Camera-type eye (tissue), 1 donor: Measurements from ENCODE around the gene AGT. TPM values are rescaled to one million over a fixed set of nuclear protein-coding genes. Genes with fewer than 3 reads are reported as not detected.

Source experiments
- total RNA-seq: library from RNA; depleted of rRNA; stranded (reverse); fragments of >200 nt; gene quantifications from one replicate; pipeline ENCODE4 v1.2.3, GENCODE V29; 2014

The AGT gene
- 4.8 TPM for total RNA-seq

DNA sequence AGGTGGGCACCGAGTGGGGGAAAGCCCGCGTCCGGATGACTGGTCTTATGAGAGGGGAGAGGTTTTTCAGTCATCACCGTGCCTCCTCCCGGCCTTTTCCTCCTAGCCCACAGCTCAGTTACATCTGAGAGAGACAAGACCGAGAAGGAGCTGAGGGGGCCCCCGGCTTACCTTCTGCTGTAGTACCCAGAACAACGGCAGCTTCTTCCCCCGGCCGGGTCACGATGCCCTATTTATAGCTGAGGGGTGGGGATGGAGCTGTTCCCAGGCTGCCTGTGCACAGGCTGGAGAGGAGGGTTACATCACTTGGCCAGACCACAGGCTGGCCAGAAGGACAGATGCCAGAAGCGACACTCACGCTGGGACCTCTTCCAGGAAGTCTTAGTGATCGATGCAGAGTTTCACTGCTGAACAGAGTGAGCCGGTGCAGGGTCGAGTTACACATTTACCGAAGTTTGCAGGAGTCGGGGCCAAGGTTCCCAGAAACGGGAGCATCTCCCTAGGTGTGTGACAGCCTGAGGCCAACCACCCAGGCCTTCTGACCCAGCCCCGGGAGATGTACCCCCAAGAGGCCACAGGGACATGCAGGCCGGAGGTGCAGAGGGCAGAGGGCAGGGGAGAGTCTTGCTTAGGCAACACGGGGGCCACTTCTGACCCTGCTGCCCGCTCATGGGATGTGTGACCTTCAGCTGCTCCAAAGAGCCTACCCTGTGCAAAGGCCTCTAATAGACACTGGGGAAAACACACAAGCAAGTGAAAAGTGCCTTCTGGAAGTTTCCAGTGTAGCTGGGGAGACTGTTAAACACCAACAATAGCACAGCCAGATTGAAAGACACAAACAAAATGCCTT lies at the start of gene AGT:
AGT (minus strand) TSS at position 208 of the 850 bp plus-strand sequence. CDS start 3,299 bp downstream, outside the sequence.

GRCh38 chr1:230747127-230747730 lies 33.3 kb upstream of the AGT start, which contains the start of gene CAPN9:
Gene CAPN9 (plus strand): TSS chr1:230747388. CDS start chr1:230747497, 109 bp downstream.

Other genes starting within 250 kb of the AGT start
- gene COG2, start 71.6 kb downstream of the AGT start, total RNA-seq: 36.3 TPM
- 0.33 TPM for gene CAPN9, start 33.3 kb upstream of the AGT start, total RNA-seq
- 53.7 TPM for gene C1orf198, start 154.4 kb upstream of the AGT start, total RNA-seq